ENCODE results near the gene BRD4. TPM values are rescaled to one million over a fixed set of nuclear protein-coding genes. Genes with fewer than 3 reads are reported as not detected.

BRD4 gene
- total and polyA plus RNA-seq, 10 of the 15 experiments (the other 5 are each of a cell fraction or from before 2014, with no cell fraction given), result 5.3 to 84.4 (median 11.8) TPM

- ChIA-PET SMC1A (ENCODE audit: uncharacterized antibody, unreplicated experiment) (interaction anchor here (0.6 to 1.7 kb wide), 6 partner anchors 8 to 1680 kb away, joined by 3 to 5 read pairs (median 3); no protein-coding TSS in a partner anchor), RAD21 (ENCODE audit: unreplicated experiment) (interaction anchor here (0.5 to 2.5 kb wide), 7 partner anchors 9 to 150 kb away, joined by 3 to 8 read pairs (median 3); no protein-coding TSS in a partner anchor), POLR2A (interaction anchor here (0.6 to 2.0 kb wide), 3 partner anchors 9 to 122 kb away, joined by 3 to 15 read pairs (median 3); no protein-coding TSS in a partner anchor), CTCF (interaction anchor here (0.6 to 1.8 kb wide), 11 partner anchors 9 to 738 kb away, joined by 3 to 7 read pairs (median 4); partner anchors contain the start of gene AKAP8)
- TF ChIP-seq POLR2AphosphoS5 (IDR thresholded peaks at IDR 0.05; ENCODE audit: low read length) (peak; percentile 64), NKRF (conservative IDR thresholded peaks at IDR 0.05) (no peak), POLR2A (IDR thresholded peaks at IDR 0.05; ENCODE audit: low read depth, low read length) (peak; percentile 47), MTA3 (IDR thresholded peaks at IDR 0.05; ENCODE audit: borderline replicate concordance, low read length) (no peak), RB1 (IDR thresholded peaks at IDR 0.05; ENCODE audit: borderline replicate concordance) (no peak), POU2F2 (IDR thresholded peaks at IDR 0.05; ENCODE audit: borderline replicate concordance, low read depth, low read length) (no peak)
- TF ChIP-seq, protein P1, sequence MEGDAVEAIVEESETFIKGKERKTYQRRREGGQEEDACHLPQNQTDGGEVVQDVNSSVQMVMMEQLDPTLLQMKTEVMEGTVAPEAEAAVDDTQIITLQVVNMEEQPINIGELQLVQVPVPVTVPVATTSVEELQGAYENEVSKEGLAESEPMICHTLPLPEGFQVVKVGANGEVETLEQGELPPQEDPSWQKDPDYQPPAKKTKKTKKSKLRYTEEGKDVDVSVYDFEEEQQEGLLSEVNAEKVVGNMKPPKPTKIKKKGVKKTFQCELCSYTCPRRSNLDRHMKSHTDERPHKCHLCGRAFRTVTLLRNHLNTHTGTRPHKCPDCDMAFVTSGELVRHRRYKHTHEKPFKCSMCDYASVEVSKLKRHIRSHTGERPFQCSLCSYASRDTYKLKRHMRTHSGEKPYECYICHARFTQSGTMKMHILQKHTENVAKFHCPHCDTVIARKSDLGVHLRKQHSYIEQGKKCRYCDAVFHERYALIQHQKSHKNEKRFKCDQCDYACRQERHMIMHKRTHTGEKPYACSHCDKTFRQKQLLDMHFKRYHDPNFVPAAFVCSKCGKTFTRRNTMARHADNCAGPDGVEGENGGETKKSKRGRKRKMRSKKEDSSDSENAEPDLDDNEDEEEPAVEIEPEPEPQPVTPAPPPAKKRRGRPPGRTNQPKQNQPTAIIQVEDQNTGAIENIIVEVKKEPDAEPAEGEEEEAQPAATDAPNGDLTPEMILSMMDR (IDR thresholded peaks at IDR 0.05 in 2 of 3, conservative IDR thresholded peaks at IDR 0.05 in 1 of 3; ENCODE audit: control insufficient read depth in 2 of 3, extremely low read depth in 1 of 3, insufficient read depth in 1 of 3, low read depth in 3 of 3, low read length in 3 of 3), result peak in 1 of 3 experiments; percentile 22; a peak in 1 of 6 replicates
- peak; percentile 37 for ATAC-seq
- intact Hi-C loops (cut with micrococcal nuclease; ENCODE audit: unreplicated experiment), result no loop called here
- 54% methylated on average over 6 of the region's 6 CpGs for WGBS (ENCODE audit: insufficient coverage, insufficient replicate concordance, low lambda C conversion rate, missing lambda C conversion rate)
- no peaks in the 10 kb centered on the region for H3K9me3 ChIP-seq (replicated peaks; ENCODE audit: control insufficient read depth, insufficient read depth, low read length)
- peaks cover 41% of the 10 kb centered on the region for H4K20me1 ChIP-seq (ENCODE audit: control insufficient read depth, insufficient read depth)
- peaks cover 96% of the 10 kb centered on the region for H3K79me2 ChIP-seq (ENCODE audit: control insufficient read depth, insufficient read depth, low read length)
- no peak overlapping the region for H2AFZ ChIP-seq (ENCODE audit: control insufficient read depth, low read depth, low read length)
- in situ Hi-C loops (cut with MboI), result no loop called here
- H3K36me3 ChIP-seq (ENCODE audit: control insufficient read depth in 2 of 2, insufficient read depth in 2 of 2, low read length in 1 of 2), result peaks cover 0 to 8% of the 10 kb centered on the region in 2 experiments; a peak in 2 of 4 replicates
- peak overlapping the region; percentile 62 for H3K27ac ChIP-seq (ENCODE audit: control insufficient read depth, insufficient read depth)
- no peak for FAIRE-seq
- peaks cover 32% of the 10 kb centered on the region for H3K4me1 ChIP-seq (ENCODE audit: control insufficient read depth, insufficient read depth, low read length)
- H3K4me3 ChIP-seq, result no peak overlapping the region
- no peak for DNase-seq (ENCODE audit: low read depth, low spot score)
- BruUV-seq (replicated peaks), result no TSS peak
- peak overlapping the region; percentile 21 for H3K9ac ChIP-seq (ENCODE audit: control insufficient read depth, insufficient read depth, low read length)
- H3K27me3 ChIP-seq (replicated peaks in 1 of 2; ENCODE audit: control insufficient read depth in 2 of 2, insufficient read depth in 2 of 2, low read length in 1 of 2), result no peaks in the 10 kb centered on the region
- peak overlapping the region; percentile 63 for H3K4me2 ChIP-seq (ENCODE audit: control insufficient read depth, insufficient read depth)
These were observed 7.4 kb downstream of the BRD4 start for GRCh38 chr19:15324791-15325519.
